Measurements from ENCODE around the gene PIGQ.

PIGQ gene

GRCh38 chr16:535446-536405 lies 34.0 kb upstream of the PIGQ start:
- no peak overlapping the region for H3K27ac ChIP-seq (ENCODE audit: low read length)
- H3K36me3 ChIP-seq (replicated peaks; ENCODE audit: low read depth, low read length), result peaks cover 3% of the 10 kb centered on the region
- H4K20me1 ChIP-seq (ENCODE audit: insufficient read depth, low read length), result peaks cover 32% of the 10 kb centered on the region
- H3K27me3 ChIP-seq (ENCODE audit: low read depth, low read length), result no peaks in the 10 kb centered on the region
- TF ChIP-seq CTCF (IDR thresholded peaks at IDR 0.05; ENCODE audit: low read depth, low read length), result no peak
- TF ChIP-seq EZH2phosphoT487 (IDR thresholded peaks at IDR 0.05; ENCODE audit: low read depth), result no peak
- no peak overlapping the region for H3K4me3 ChIP-seq (ENCODE audit: low read length)
- H3K9me3 ChIP-seq (ENCODE audit: insufficient read depth, low read length), result no peaks in the 10 kb centered on the region
- H3K4me1 ChIP-seq (ENCODE audit: low read length), result no peaks in the 10 kb centered on the region
- H3K4me2 ChIP-seq (ENCODE audit: low read length), result no peak overlapping the region
- peaks cover 100% of the 10 kb centered on the region for H3K79me2 ChIP-seq (ENCODE audit: low read length)
- no peak overlapping the region for H2AFZ ChIP-seq (ENCODE audit: low read depth, low read length)
- H3K9ac ChIP-seq (ENCODE audit: low read length), result no peak overlapping the region

- TF ChIP-seq CTCF (IDR thresholded peaks at IDR 0.05; ENCODE audit: low read depth, low read length) (no peak), EZH2phosphoT487 (IDR thresholded peaks at IDR 0.05; ENCODE audit: low read depth) (no peak)
- no peak overlapping the region for H3K9ac ChIP-seq (ENCODE audit: low read length)
- H3K79me2 ChIP-seq (ENCODE audit: low read length), result peaks cover 100% of the 10 kb centered on the region
- no peaks in the 10 kb centered on the region for H3K9me3 ChIP-seq (ENCODE audit: insufficient read depth, low read length)
- H3K4me1 ChIP-seq (ENCODE audit: low read length), result no peaks in the 10 kb centered on the region
- peaks cover 7% of the 10 kb centered on the region for H3K36me3 ChIP-seq (replicated peaks; ENCODE audit: low read depth, low read length)
- no peaks in the 10 kb centered on the region for H3K27me3 ChIP-seq (ENCODE audit: low read depth, low read length)
- no peak overlapping the region for H3K27ac ChIP-seq (ENCODE audit: low read length)
- H3K4me2 ChIP-seq (ENCODE audit: low read length), result no peak overlapping the region
- peaks cover 30% of the 10 kb centered on the region for H4K20me1 ChIP-seq (ENCODE audit: insufficient read depth, low read length)
- H3K4me3 ChIP-seq (ENCODE audit: low read length), result no peak overlapping the region
- H2AFZ ChIP-seq (ENCODE audit: low read depth, low read length), result no peak overlapping the region
These were observed 33.0 kb upstream of the PIGQ start for GRCh38 chr16:536746-537145.

- H3K79me2 ChIP-seq (ENCODE audit: low read length), result peaks cover 100% of the 10 kb centered on the region
These were observed 32.1 kb upstream of the PIGQ start for GRCh38 chr16:537415-538335.

More at GRCh38 chr16:537415-538335, 32.1 kb upstream of the PIGQ start:
- Histone ChIP-seq H4K20me1 (ENCODE audit: insufficient read depth, low read length) (peaks cover 30% of the 10 kb centered on the region), H3K4me1 (ENCODE audit: low read length) (no peaks in the 10 kb centered on the region), H3K36me3 (replicated peaks; ENCODE audit: low read depth, low read length) (peaks cover 7% of the 10 kb centered on the region), H3K27me3 (ENCODE audit: low read depth, low read length) (no peaks in the 10 kb centered on the region), H3K4me2 (ENCODE audit: low read length) (no peak overlapping the region), H3K4me3 (ENCODE audit: low read length) (no peak overlapping the region), H3K9ac (ENCODE audit: low read length) (no peak overlapping the region), H3K9me3 (ENCODE audit: insufficient read depth, low read length) (no peaks in the 10 kb centered on the region), H3K27ac (ENCODE audit: low read length) (no peak overlapping the region), H2AFZ (ENCODE audit: low read depth, low read length) (no peak overlapping the region)
- no peak for TF ChIP-seq CTCF (IDR thresholded peaks at IDR 0.05; ENCODE audit: low read depth, low read length)
- TF ChIP-seq EZH2phosphoT487 (IDR thresholded peaks at IDR 0.05; ENCODE audit: low read depth), result no peak
